Endothelial cell of umbilical vein (primary cell): ENCODE measurements around the gene ZNF609. TPM values are rescaled to one million over a fixed set of nuclear protein-coding genes. Genes with fewer than 3 reads are reported as not detected.

Experiments
- BruUV-seq: library from RNA; stranded (reverse); fragments of 400-500 nt; replicated peaks from 2 replicates; lab custom pipeline; 2021; lab: Mats Ljungman, UMichigan
- CTCF ChIA-PET: fragments of 300-600, 350-600 bp; sonication (Branson Sonifier 250); formaldehyde crosslinking; loops from one replicate; lab custom pipeline; 2021; ENCODE audit warnings: antibody characterized with exemption, inconsistent platforms; lab: Charles Lee
- POLR2A ChIA-PET: fragments of 300-600, 350-600 bp; sonication (Branson Sonifier 250); formaldehyde crosslinking; loops from one replicate; lab custom pipeline; 2021; ENCODE audit warnings: antibody characterized with exemption, inconsistent platforms; lab: Charles Lee
- DNase-seq: peaks from one replicate; pipeline ENCODE4 v3.0.0-alpha.2; 2011; ENCODE audit warnings: low read depth, low spot score
- FAIRE-seq: peaks from 2 replicates; lab custom pipeline; 2011; peaks lifted over from hg19 to GRCh38; lab: Jason Lieb, UNC
- H2AFZ ChIP-seq: 2 replicates; pipeline ENCODE4 v1.6.0; 2012; ENCODE audit warnings: low read depth, low read length, control low read depth, inconsistent platforms
- H3K27ac ChIP-seq: 2 replicates; pipeline ENCODE4 v1.5.1; 2011; ENCODE audit warnings: low read depth, mild to moderate bottlenecking, control low read depth, low read length, moderate library complexity; ENCODE audit not compliant: insufficient read depth
- H3K27me3 ChIP-seq, 2 experiments: 2 replicates each; pipeline versions ENCODE4 v1.6.0 to v1.6.1; 2011; ENCODE audit warnings: low read length in 2 of 2, mixed read lengths in 1 of 2; ENCODE audit not compliant: control insufficient read depth in 2 of 2, insufficient read depth in 2 of 2
- H3K36me3 ChIP-seq, 2 experiments: 2 replicates in 1 of 2; 3 replicates in 1 of 2; pipeline ENCODE4 v1.5.1; 2011; ENCODE audit warnings: low read length in 2 of 2, mild to moderate bottlenecking in 1 of 2, moderate library complexity in 1 of 2; ENCODE audit not compliant: control insufficient read depth in 2 of 2, insufficient read depth in 2 of 2; ENCODE audit errors: extremely low read depth in 1 of 2
- H3K4me1 ChIP-seq: 3 replicates; pipeline ENCODE4 v1.5.1; 2011; ENCODE audit warnings: mild to moderate bottlenecking, low read length; ENCODE audit not compliant: control insufficient read depth, insufficient read depth; ENCODE audit errors: extremely low read depth
- H3K4me2 ChIP-seq: 2 replicates; pipeline ENCODE4 v1.6.1; 2011; ENCODE audit warnings: low read length, control low read depth, mixed read lengths; ENCODE audit not compliant: insufficient read depth
- H3K4me3 ChIP-seq, 3 experiments: fragments of 200-600 bp in 1 of 3; sonication (generic), shearing (Covaris generic) in 1 of 3; replicated peaks in 1 of 3; 2 replicates each; pipeline ENCODE4 v1.5.1; 2011 to 2016; ENCODE audit warnings: control low read depth in 3 of 3, low read length in 3 of 3, mild to moderate bottlenecking in 2 of 3, inconsistent platforms in 1 of 3, low read depth in 1 of 3, moderate library complexity in 1 of 3; ENCODE audit not compliant: insufficient read depth in 1 of 3
- H3K79me2 ChIP-seq: 2 replicates; pipeline ENCODE4 v1.6.0; 2012; ENCODE audit warnings: low read length, inconsistent platforms; ENCODE audit not compliant: control insufficient read depth, insufficient read depth
- H3K9ac ChIP-seq: replicated peaks from 2 replicates; pipeline ENCODE3; 2011; ENCODE audit warnings: low read length, control low read depth; ENCODE audit not compliant: insufficient read depth; ENCODE audit errors: extremely low read depth
- H3K9me1 ChIP-seq: replicated peaks from 3 replicates; pipeline ENCODE4 v1.6.0; 2011; ENCODE audit warnings: mild to moderate bottlenecking, low read length; ENCODE audit not compliant: control insufficient read depth, insufficient read depth; ENCODE audit errors: extremely low read depth
- H3K9me3 ChIP-seq: replicated peaks from 2 replicates; pipeline ENCODE4 v1.5.1; 2012; ENCODE audit warnings: low read length, inconsistent platforms; ENCODE audit not compliant: control insufficient read depth, insufficient read depth
- H4K20me1 ChIP-seq: replicated peaks from 2 replicates; pipeline ENCODE3; 2011; ENCODE audit warnings: mild to moderate bottlenecking, low read length; ENCODE audit not compliant: control insufficient read depth, insufficient read depth; ENCODE audit errors: extremely low read depth
- CTCF ChIP-seq, 2 donors: IDR thresholded peaks; 1 replicate in 1 of 2; 2 replicates in 1 of 2; pipeline ENCODE4 v1.5.1; 2011; ENCODE audit warnings: low read length in 2 of 2, mild to moderate bottlenecking in 2 of 2, moderate library complexity in 2 of 2, control low read depth in 1 of 2, inconsistent platforms in 1 of 2, low read depth in 1 of 2; ENCODE audit not compliant: insufficient read depth in 1 of 2; ENCODE audit errors: extremely low read depth in 1 of 2
- EZH2 ChIP-seq: IDR thresholded peaks from 2 replicates; pipeline ENCODE4 v1.6.1; 2012; ENCODE audit warnings: borderline replicate concordance, low read depth, mild to moderate bottlenecking, moderate library complexity, low read length, inconsistent platforms; ENCODE audit not compliant: severe bottlenecking
- FOS ChIP-seq: IDR thresholded peaks from 2 replicates; pipeline ENCODE4 v1.6.1; 2011; ENCODE audit warnings: mild to moderate bottlenecking, low read length, moderate library complexity, borderline replicate concordance; ENCODE audit not compliant: insufficient read depth
- GATA2 ChIP-seq: IDR thresholded peaks from 2 replicates; pipeline ENCODE4 v1.7.0; 2011; ENCODE audit warnings: low read depth, mild to moderate bottlenecking, moderate library complexity, mixed read lengths, low read length; ENCODE audit not compliant: insufficient read length, insufficient read depth
- JUN ChIP-seq: IDR thresholded peaks from 2 replicates; pipeline ENCODE4 v1.6.1; 2011; ENCODE audit warnings: borderline replicate concordance, low read depth; ENCODE audit not compliant: insufficient read length, insufficient read depth
- MAX ChIP-seq: IDR thresholded peaks from 2 replicates; pipeline ENCODE4 v1.6.1; 2011; ENCODE audit not compliant: insufficient read depth, insufficient read length
- MYC ChIP-seq: IDR thresholded peaks from one replicate; pipeline ENCODE4 v1.6.1; 2011; ENCODE audit warnings: mild to moderate bottlenecking, low read depth, low read length
- POLR2A ChIP-seq: IDR thresholded peaks from 2 replicates; pipeline ENCODE4 v1.6.1; 2012; ENCODE audit warnings: low read depth, mild to moderate bottlenecking, control low read depth, low read length
- POLR2AphosphoS5 ChIP-seq: IDR thresholded peaks from 2 replicates; pipeline ENCODE4 v1.6.1; 2012; ENCODE audit warnings: low read depth, mild to moderate bottlenecking, control low read depth, low read length, moderate library complexity; ENCODE audit not compliant: insufficient read depth
- dilution Hi-C: fragments of 300-500 bp; cut with MboI; formaldehyde crosslinking; loops from one replicate; pipeline ENCODE4 v1.15.0; 2019; ENCODE audit warnings: low sequenced_read_pairs; ENCODE audit not compliant: extremely low pct_ligation_motif_present
- intact Hi-C: fragments of 100-400 bp; cut with micrococcal nuclease; formaldehyde crosslinking; loops from one replicate; pipeline ENCODE4 v1.10.0; 2022
- polyA plus RNA-seq, 4 experiments: library from polyadenylated mRNA; depleted of rRNA in 3 of 4; stranded (reverse) in 3 of 4; unstranded in 1 of 4; fragments of >200 nt; gene quantifications; 2 replicates each; pipeline versions ENCODE4 v1.2.1 to v1.2.3, GENCODE V29; 2011 to 2012; ENCODE audit warnings: missing spikeins in 1 of 4
- total RNA-seq: library from RNA; stranded (reverse); gene quantifications from 2 replicates; pipeline ENCODE4 v1.2.3, GENCODE V29; 2021

ZNF609 gene
- total and polyA plus RNA-seq, 2 donors (not counting 3 experiments of a cell fraction or from before 2014, with no cell fraction given), result 18.2 to 49.6 TPM

- BruUV-seq, result no TSS peak
- Histone ChIP-seq H3K4me3 (no peak overlapping the region), H3K36me3 (peaks cover under 1 to 7% of the 10 kb centered on the region in 2 experiments), H3K4me2 (peak overlapping the region; percentile 82), H2AFZ (peak overlapping the region; percentile 24), H3K9ac (peak overlapping the region; percentile 75), H3K79me2 (no peaks in the 10 kb centered on the region), H3K27me3 (no peaks in the 10 kb centered on the region), H3K9me3 (no peaks in the 10 kb centered on the region), H3K4me1 (peaks cover 34% of the 10 kb centered on the region), H4K20me1 (no peaks in the 10 kb centered on the region), H3K9me1 (no peaks in the 10 kb centered on the region), H3K27ac (peak overlapping the region; percentile 97)
- no peak for DNase-seq
- no peak for TF ChIP-seq POLR2AphosphoS5
- TF ChIP-seq JUN, result no peak
- TF ChIP-seq POLR2A, result no peak
- no peak for TF ChIP-seq MYC
- dilution Hi-C loops, result no loop called here
- POLR2A ChIA-PET, result interaction anchor here (0.5 kb wide), 1 partner anchor 195 kb away, joined by 6 read pairs; no protein-coding TSS in a partner anchor
- FAIRE-seq, result no peak
- CTCF ChIA-PET, result interaction anchor here (1.2 to 3.1 kb wide), 2 partner anchors 16 to 17 kb away, joined by 4 to 14 read pairs; partner anchors contain the start of gene ZNF609
- intact Hi-C loops, result no loop called here
These were observed 17.4 kb upstream of the ZNF609 start for GRCh38 chr15:64443016-64443415.

DNA sequence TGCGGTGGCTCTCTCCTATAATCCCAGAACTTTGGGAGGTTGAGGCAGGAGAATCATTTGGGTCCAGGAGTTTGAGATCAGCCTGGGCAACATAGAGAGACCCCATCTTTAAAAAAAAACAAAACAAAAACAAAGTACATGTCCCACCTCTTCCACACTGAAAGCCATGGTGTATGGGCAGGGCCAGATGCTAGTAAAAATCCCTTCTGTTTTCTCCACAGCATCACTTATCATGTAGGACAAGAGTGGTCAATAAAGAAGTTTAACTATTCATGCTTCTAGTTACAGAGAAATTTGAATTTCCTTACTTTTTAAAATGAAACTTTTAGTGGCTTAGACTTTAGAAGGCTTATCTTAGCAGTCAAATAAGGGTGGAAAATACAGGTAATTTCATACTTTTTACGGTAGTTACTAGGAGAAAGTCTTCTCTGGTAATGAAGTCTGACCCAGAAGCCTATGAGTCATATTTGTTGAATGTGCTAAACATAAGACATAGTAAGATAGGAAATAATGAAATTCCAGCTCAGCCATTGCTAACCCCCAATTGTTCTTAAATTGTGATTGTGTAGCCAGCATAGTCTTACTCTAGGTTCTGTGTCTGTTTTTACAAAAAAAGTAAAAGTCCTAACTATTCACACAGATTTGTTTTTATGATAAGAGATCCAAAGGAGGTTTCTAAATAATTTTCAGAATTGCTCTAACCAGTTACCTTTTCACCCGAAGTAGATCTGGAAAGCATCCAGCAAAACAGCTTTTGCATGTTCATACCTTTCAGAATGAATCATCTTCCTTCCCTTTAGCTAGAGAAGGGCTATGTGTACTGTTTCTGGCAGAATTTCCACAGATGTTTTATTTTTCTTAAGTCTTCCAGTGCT lies 16.4 kb upstream of the ZNF609 start:
- TF ChIP-seq JUN (peak; percentile 76), FOS (peak; percentile 76), EZH2 (no peak), MYC (no peak), POLR2AphosphoS5 (peak; percentile 55), GATA2 (peak; percentile 29), POLR2A (peak; percentile 56), MAX (no peak), CTCF (IDR thresholded peaks at IDR 0.05; ENCODE audit: extremely low read depth in 1 of 2, insufficient read depth in 1 of 2, low read depth in 1 of 2, low read length in 2 of 2) (no peak)
- TSS peak; percentile 92 for BruUV-seq
- Histone ChIP-seq H3K9me3 (no peaks in the 10 kb centered on the region), H3K27ac (peak overlapping the region; percentile 97), H3K27me3 (no peaks in the 10 kb centered on the region), H3K9me1 (no peaks in the 10 kb centered on the region), H2AFZ (no peak overlapping the region), H3K4me1 (peaks cover 34% of the 10 kb centered on the region), H4K20me1 (no peaks in the 10 kb centered on the region), H3K4me2 (peak overlapping the region; percentile 82), H3K9ac (peak overlapping the region; percentile 75), H3K79me2 (no peaks in the 10 kb centered on the region), H3K4me3 (peak overlapping the region in 2 of 3 experiments; percentile 6 to 58), H3K36me3 (peaks cover 3 to 7% of the 10 kb centered on the region in 2 experiments)
- ChIA-PET POLR2A (interaction anchor here (0.8 kb wide), 1 partner anchor 41 kb away, joined by 3 read pairs; no protein-coding TSS in a partner anchor), CTCF (interaction anchor here (0.8 to 3.1 kb wide), 6 partner anchors 13 to 241 kb away, joined by 3 to 14 read pairs (median 4); partner anchors contain the start of gene ZNF609)
- intact Hi-C loops (loop anchor here (1.0 kb wide), 2 partner anchors 16 to 92 kb away; partner anchors contain the start of gene ZNF609), dilution Hi-C loops (no loop called here)
- FAIRE-seq (peak; percentile 94), DNase-seq (peak; percentile 93)
